IMR-90 (cell line): ENCODE results near the gene DCLK1. TPM values are rescaled to one million over a fixed set of nuclear protein-coding genes. Genes with fewer than 3 reads are reported as not detected.
"Not testable (repeated sequence)": the region's sequence is repeated elsewhere in the genome, so short reads cannot be mapped to it uniquely, and the experiment has no call there.

ENCODE experiments used
- ATAC-seq: fragments of 200-7000 bp; cut with Tn5 transposase; 2 replicates; pipeline ENCODE4 v1.9.1; 2020; ENCODE audit warnings: low read depth, mild to moderate bottlenecking, moderate library complexity
- BruUV-seq: library from RNA; stranded (reverse); fragments of 400-500 nt; replicated peaks from 2 replicates; lab custom pipeline; 2021; lab: Mats Ljungman, UMichigan
- CTCF ChIA-PET: fragments of 300-600 bp; formaldehyde crosslinking; extraction: SDS; loops from one replicate; lab custom pipeline; 2021; ENCODE audit warnings: antibody characterized with exemption; lab: Yijun Ruan, JAX
- POLR2A ChIA-PET: fragments of 300-600 bp; sonication (Branson Sonifier 250); formaldehyde crosslinking; loops from one replicate; lab custom pipeline; 2022; ENCODE audit warnings: antibody characterized with exemption; ENCODE audit not compliant: unreplicated experiment; lab: Charles Lee
- DNase-seq: peaks from one replicate; pipeline ENCODE4 v3.0.0; 2013
- H2AFZ ChIP-seq: replicated peaks from 2 replicates; pipeline ENCODE3; 2013; ENCODE audit warnings: low read length, mild to moderate bottlenecking; ENCODE audit not compliant: poor library complexity
- H2AK5ac ChIP-seq: 2 replicates; pipeline ENCODE4 v1.6.1; 2013; ENCODE audit warnings: low read depth, low read length, inconsistent platforms
- H2AK9ac ChIP-seq: replicated peaks from 2 replicates; pipeline ENCODE3; 2013; ENCODE audit warnings: mild to moderate bottlenecking, low read depth, low read length, moderate library complexity; ENCODE audit not compliant: poor library complexity
- H2BK120ac ChIP-seq: 2 replicates; pipeline ENCODE4 v1.6.1; 2013; ENCODE audit warnings: low read depth, low read length, inconsistent platforms
- H2BK15ac ChIP-seq: 3 replicates; pipeline ENCODE4 v1.6.1; 2013; ENCODE audit warnings: low read depth, low read length, inconsistent platforms
- H2BK20ac ChIP-seq: 2 replicates; pipeline ENCODE4 v1.6.1; 2013; ENCODE audit warnings: low read depth, mild to moderate bottlenecking, inconsistent platforms, low read length, moderate library complexity
- H2BK5ac ChIP-seq: 2 replicates; pipeline ENCODE4 v1.6.1; 2013; ENCODE audit warnings: mild to moderate bottlenecking, low read depth, low read length, inconsistent platforms; ENCODE audit not compliant: poor library complexity, severe bottlenecking
- H3K14ac ChIP-seq: replicated peaks from 2 replicates; pipeline ENCODE4 v1.6.1; 2013; ENCODE audit warnings: low read depth, low read length, inconsistent platforms
- H3K18ac ChIP-seq: 2 replicates; pipeline ENCODE4 v1.6.1; 2013; ENCODE audit warnings: low read depth, low read length, control low read depth
- H3K23ac ChIP-seq: 2 replicates; pipeline ENCODE4 v1.6.1; 2013; ENCODE audit warnings: low read depth, low read length, inconsistent platforms
- H3K27ac ChIP-seq: 2 replicates; pipeline ENCODE4 v1.5.1; 2013; ENCODE audit warnings: mild to moderate bottlenecking, control low read depth, low read length; ENCODE audit not compliant: insufficient read depth
- H3K27me3 ChIP-seq: 2 replicates; pipeline ENCODE4 v1.6.1; 2013; ENCODE audit warnings: low read length; ENCODE audit not compliant: control insufficient read depth, insufficient read depth
- H3K36me3 ChIP-seq: 2 replicates; pipeline ENCODE4 v1.6.1; 2013; ENCODE audit warnings: low read length, mixed read lengths; ENCODE audit not compliant: control insufficient read depth, insufficient read depth
- H3K4ac ChIP-seq: 2 replicates; pipeline ENCODE4 v1.6.1; 2013; ENCODE audit warnings: low read depth, low read length, inconsistent platforms
- H3K4me1 ChIP-seq: 2 replicates; pipeline ENCODE4 v1.6.1; 2013; ENCODE audit warnings: low read length, mixed read lengths; ENCODE audit not compliant: control insufficient read depth, insufficient read depth
- H3K4me2 ChIP-seq: 2 replicates; pipeline ENCODE4 v1.6.1; 2013; ENCODE audit warnings: low read depth, mild to moderate bottlenecking, control low read depth, low read length, moderate library complexity
- H3K4me3 ChIP-seq: 2 replicates; pipeline ENCODE4 v1.5.1; 2013; ENCODE audit warnings: low read depth, mild to moderate bottlenecking, control low read depth, low read length, moderate library complexity; ENCODE audit not compliant: insufficient read depth
- H3K56ac ChIP-seq: 2 replicates; pipeline ENCODE4 v1.6.1; 2013; ENCODE audit warnings: low read length, inconsistent platforms; ENCODE audit not compliant: insufficient read depth; ENCODE audit errors: extremely low read depth
- H3K79me1 ChIP-seq, 2 experiments: 2 replicates each; pipeline ENCODE4 v1.6.1; 2013; ENCODE audit warnings: low read length in 2 of 2, inconsistent platforms in 1 of 2, low read depth in 1 of 2
- H3K9ac ChIP-seq: 2 replicates; pipeline ENCODE4 v1.6.1; 2013; ENCODE audit warnings: low read depth, low read length, control low read depth
- H3K9me1 ChIP-seq: 2 replicates; pipeline ENCODE4 v1.6.1; 2013; ENCODE audit warnings: low read length, inconsistent platforms; ENCODE audit not compliant: insufficient read depth
- H3K9me3 ChIP-seq: 2 replicates; pipeline ENCODE4 v1.6.1; 2013; ENCODE audit warnings: low read length; ENCODE audit not compliant: control insufficient read depth, insufficient read depth
- H4K20me1 ChIP-seq: 2 replicates; pipeline ENCODE4 v1.6.1; 2013; ENCODE audit warnings: low read length, inconsistent platforms; ENCODE audit not compliant: insufficient read depth
- H4K5ac ChIP-seq: 2 replicates; pipeline ENCODE4 v1.6.1; 2013; ENCODE audit warnings: mild to moderate bottlenecking, low read depth, low read length, control low read depth
- H4K8ac ChIP-seq, 2 experiments: 2 replicates each; pipeline ENCODE4 v1.6.1; 2013; ENCODE audit warnings: low read depth in 2 of 2, low read length in 2 of 2, control low read depth in 1 of 2, inconsistent platforms in 1 of 2
- H4K91ac ChIP-seq: 2 replicates; pipeline ENCODE4 v1.6.1; 2013; ENCODE audit warnings: low read depth, low read length, inconsistent platforms; ENCODE audit not compliant: insufficient read depth
- MAFK ChIP-seq: IDR thresholded peaks from 2 replicates; pipeline ENCODE4 v1.6.1; 2012; ENCODE audit warnings: low read depth, low read length, improper control_type of control experiment
- WGBS, 2 experiments: methylation state at CpG; one replicate each; pipeline versions ENCODE4 v1.1.5 to v1.1.7; 2013; ENCODE audit warnings: missing lambda C conversion rate in 2 of 2; ENCODE audit not compliant: insufficient read length in 1 of 2; ENCODE audit errors: extremely low coverage in 2 of 2; 5-methylcytosine and 5-hydroxymethylcytosine counted together
- dilution Hi-C: fragments of 300-500 bp; cut with HindIII; formaldehyde crosslinking; loops from one replicate; pipeline ENCODE4 v1.14.3; 2018; ENCODE audit warnings: low sequenced_read_pairs; ENCODE audit not compliant: unreplicated experiment
- in situ Hi-C: fragments of 300-500 bp; cut with MboI; formaldehyde crosslinking; loops from 3 replicates; pipeline ENCODE4 v1.14.3; 2019; ENCODE audit warnings: low sequenced_read_pairs, inconsistent platforms, mixed read lengths
- intact Hi-C: fragments of 100-400 bp; cut with micrococcal nuclease; formaldehyde crosslinking; loops from 2 replicates; pipeline ENCODE4 v1.10.0; 2022
- polyA plus RNA-seq, 3 experiments: library from polyadenylated mRNA; depleted of rRNA; stranded (reverse); fragments of >200 nt; gene quantifications; 2 replicates each; pipeline ENCODE4 v1.2.3, GENCODE V29; 2012; ENCODE audit warnings: low replicate concordance in 1 of 3
- total RNA-seq: library from RNA; depleted of rRNA; stranded (reverse); fragments of >200 nt; gene quantifications from 2 replicates; pipeline ENCODE4 v1.2.3, GENCODE V29; 2012

DCLK1 gene
- total and polyA plus RNA-seq, 2 of the 4 experiments (the other 2 are of a cell fraction): under 0.01 to 0.02 TPM

DNA sequence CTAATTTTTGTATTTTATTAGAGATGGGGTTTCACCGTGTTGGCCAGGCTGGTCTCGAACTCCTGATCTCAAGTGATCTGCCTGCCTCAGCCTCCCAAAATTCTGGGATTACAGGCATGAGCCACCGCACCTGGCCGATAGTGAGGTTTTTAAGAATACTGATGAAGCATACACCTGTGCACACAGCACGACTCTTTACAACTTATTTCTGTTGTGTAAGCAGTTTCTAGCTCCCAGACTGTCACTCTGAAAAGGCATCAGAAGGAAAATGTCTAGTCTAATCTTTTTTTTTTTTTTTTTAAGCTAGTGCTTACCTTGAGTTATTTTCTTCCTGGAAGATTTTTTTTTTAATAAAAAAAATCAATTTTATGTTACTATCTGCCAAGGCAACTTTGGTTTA lies 29.3 kb downstream of the DCLK1 start:
- H2BK20ac ChIP-seq, H3K36me3 ChIP-seq, H3K9me3 ChIP-seq, in situ Hi-C loops, CTCF ChIA-PET, H3K14ac ChIP-seq, BruUV-seq, dilution Hi-C loops, H2BK15ac ChIP-seq, H4K20me1 ChIP-seq, H2AFZ ChIP-seq, H3K56ac ChIP-seq, intact Hi-C loops, ATAC-seq, H3K9me1 ChIP-seq, H3K4ac ChIP-seq, H2AK9ac ChIP-seq, H2BK5ac ChIP-seq, H2BK120ac ChIP-seq, DNase-seq, H3K4me1 ChIP-seq, H3K18ac ChIP-seq, H4K5ac ChIP-seq, H4K8ac ChIP-seq, POLR2A ChIA-PET, H3K23ac ChIP-seq, H3K9ac ChIP-seq, H3K27me3 ChIP-seq, H2AK5ac ChIP-seq, H3K4me3 ChIP-seq, H3K27ac ChIP-seq, H4K91ac ChIP-seq, H3K79me1 ChIP-seq, H3K4me2 ChIP-seq: not testable (repeated sequence)
- WGBS, 2 experiments: no CpG with 5 or more reads among the region's 5 CpGs
- TF ChIP-seq MAFK: 0 out of 2 replicates have a peak, but pooled peaks have one; percentile 11
